Neural cell (in vitro differentiated cells): ENCODE results near the gene COL18A1.

Source experiments
- CTCF ChIP-seq: fragments of 450-650 bp; IDR thresholded peaks from 2 replicates; pipeline ENCODE4 v1.5.1; 2014; ENCODE audit warnings: antibody characterized with exemption, mild to moderate bottlenecking, moderate library complexity; ENCODE audit not compliant: poor library complexity, severe bottlenecking
- EP300 ChIP-seq: fragments of 450-650 bp; conservative IDR thresholded peaks from 2 replicates; pipeline ENCODE4 v1.6.1; 2014; ENCODE audit warnings: antibody characterized with exemption, mild to moderate bottlenecking, moderate library complexity; ENCODE audit not compliant: poor library complexity, severe bottlenecking
- EZH2 ChIP-seq: fragments of 200-600, 300-800 bp; shearing (Covaris generic), sonication (generic); IDR thresholded peaks from 2 replicates; pipeline ENCODE4 v1.6.1; 2014; ENCODE audit warnings: antibody characterized with exemption, low read length, borderline replicate concordance, mild to moderate bottlenecking; ENCODE audit not compliant: insufficient read depth, poor library complexity, severe bottlenecking
- POLR2AphosphoS5 ChIP-seq: IDR thresholded peaks from 2 replicates; pipeline ENCODE4 v1.6.1; 2012
- REST ChIP-seq: IDR thresholded peaks from 2 replicates; pipeline ENCODE4 v1.6.1; 2012; ENCODE audit warnings: borderline replicate concordance
- TAF1 ChIP-seq: IDR thresholded peaks from 2 replicates; pipeline ENCODE4 v1.6.1; 2012; ENCODE audit warnings: low read depth

GRCh38 chr21:45457161-45457831 lies 52.3 kb downstream of the COL18A1 start:
- TF ChIP-seq CTCF (no peak), POLR2AphosphoS5 (no peak), EP300 (no peak), EZH2 (no peak), REST (no peak), TAF1 (no peak)
